ENCODE results near the gene TREML2. TPM values are rescaled to one million over a fixed set of nuclear protein-coding genes. Genes with fewer than 3 reads are reported as not detected.

TREML2 gene
- total and polyA plus RNA-seq, 3 experiments from 2014 or later = 0.95 to 1.4 (median 1.2) TPM

DNA sequence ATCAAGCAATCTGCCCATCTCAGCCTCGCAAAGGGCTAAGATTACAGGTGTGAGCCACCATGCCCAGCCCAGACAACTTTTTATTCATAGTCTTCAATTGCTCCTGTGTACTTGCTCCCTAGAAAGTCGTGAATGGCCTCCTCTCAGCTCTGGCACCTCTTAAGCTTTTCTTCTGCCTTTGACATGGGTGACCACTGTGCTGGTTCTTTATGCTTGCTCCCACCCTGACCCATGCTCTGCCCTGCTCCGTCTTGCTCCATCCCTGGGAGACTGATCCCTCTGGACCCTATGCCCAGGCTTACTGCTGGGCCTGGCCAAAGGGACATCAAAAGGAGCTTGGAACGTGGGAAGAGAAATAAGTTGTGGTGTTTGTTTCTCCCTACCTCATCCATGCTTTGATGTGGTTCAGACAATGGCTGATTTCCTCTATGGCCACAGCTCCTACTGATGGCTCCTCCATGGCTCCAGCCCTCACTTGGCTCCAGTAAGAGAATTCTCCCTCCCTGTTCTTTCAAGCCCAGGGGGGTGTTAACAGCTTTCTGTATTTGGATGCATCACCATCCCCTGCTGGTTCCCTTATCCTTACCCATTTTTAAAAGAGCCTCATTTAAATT lies 30.3 kb downstream of the TREML2 start:
- no peak for DNase-seq
- no peaks in the 10 kb centered on the region for H3K9me3 Mint-ChIP-seq
- H3K4me3 Mint-ChIP-seq = no peak overlapping the region
- ChIA-PET POLR2A (no interaction called here), CTCF (no interaction called here)
- Histone ChIP-seq H3K9me3 (ENCODE audit: low read length) (no peaks in the 10 kb centered on the region), H3K4me3 (ENCODE audit: low read length) (no peak overlapping the region), H3K27ac (ENCODE audit: low read depth, low read length) (no peak overlapping the region), H3K4me1 (ENCODE audit: insufficient read depth, low read length) (no peaks in the 10 kb centered on the region), H3K36me3 (ENCODE audit: insufficient read depth, low read length) (no peaks in the 10 kb centered on the region), H3K27me3 (ENCODE audit: insufficient read depth, low read length, poor library complexity, severe bottlenecking) (no peaks in the 10 kb centered on the region)
- H3K27ac Mint-ChIP-seq = peak overlapping the region in 1 of 8 donors; percentile 24
- H3K27me3 Mint-ChIP-seq = peaks cover 15 to 20% of the 10 kb centered on the region in 2 donors
- no peaks in the 10 kb centered on the region for H3K36me3 Mint-ChIP-seq
- no peaks in the 10 kb centered on the region for H3K4me1 Mint-ChIP-seq

DNA sequence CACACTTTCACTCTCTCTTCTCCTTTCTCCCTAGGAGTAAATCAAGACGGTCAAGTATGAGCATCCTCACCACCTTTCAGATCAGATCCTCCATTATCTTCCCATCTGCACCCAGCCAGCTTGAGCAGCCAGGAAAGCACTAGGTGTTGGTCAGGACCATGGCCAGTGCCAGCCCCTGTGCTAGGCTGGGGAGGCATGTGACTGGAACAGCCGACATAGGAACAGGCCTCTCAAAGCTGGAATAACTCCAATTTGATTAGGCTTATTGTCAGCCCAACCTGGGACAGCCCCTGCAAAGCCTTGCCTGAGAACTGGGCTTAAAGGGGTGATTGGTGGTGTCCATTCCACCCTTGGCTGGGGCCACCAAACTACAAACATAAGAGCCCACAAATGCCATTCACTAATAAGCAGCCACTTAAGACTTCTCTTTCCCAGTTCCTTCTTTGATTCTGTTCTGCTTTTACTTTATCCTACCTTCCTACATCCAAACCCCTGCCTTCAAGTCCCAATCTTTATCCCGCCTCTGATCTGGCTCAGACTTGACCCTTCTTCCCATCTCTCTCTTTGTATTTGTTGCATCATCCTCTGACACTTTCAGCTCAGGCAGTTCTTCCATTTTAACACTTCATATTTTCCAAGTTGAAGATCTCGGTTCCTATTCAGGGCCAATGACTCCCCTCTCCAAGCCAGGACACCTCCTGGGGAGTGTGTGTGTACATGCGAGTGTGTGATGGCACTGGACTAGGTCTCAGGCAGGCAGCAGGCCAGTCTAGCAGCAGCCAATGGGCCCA lies 33.6 kb downstream of the TREML2 start:
- no peak overlapping the region for H3K4me3 Mint-ChIP-seq
- H3K36me3 ChIP-seq (ENCODE audit: insufficient read depth, low read length) = no peaks in the 10 kb centered on the region
- H3K9me3 ChIP-seq (ENCODE audit: low read length) = no peaks in the 10 kb centered on the region
- no peak overlapping the region for H3K27ac Mint-ChIP-seq
- no peaks in the 10 kb centered on the region for H3K4me1 ChIP-seq (ENCODE audit: insufficient read depth, low read length)
- no peaks in the 10 kb centered on the region for H3K27me3 ChIP-seq (ENCODE audit: insufficient read depth, low read length, poor library complexity, severe bottlenecking)
- no peaks in the 10 kb centered on the region for H3K9me3 Mint-ChIP-seq
- peaks cover 10 to 14% of the 10 kb centered on the region in 2 donors for H3K27me3 Mint-ChIP-seq
- no peak overlapping the region for H3K4me3 ChIP-seq (ENCODE audit: low read length)
- ChIA-PET CTCF (interaction anchor here (1.0 kb wide), 1 partner anchor 15 kb away, joined by 3 read pairs; no protein-coding TSS in a partner anchor), POLR2A (no interaction called here)
- no peak overlapping the region for H3K27ac ChIP-seq (ENCODE audit: low read depth, low read length)
- no peaks in the 10 kb centered on the region for H3K36me3 Mint-ChIP-seq
- no peaks in the 10 kb centered on the region for H3K4me1 Mint-ChIP-seq
- no peak for DNase-seq

DNA sequence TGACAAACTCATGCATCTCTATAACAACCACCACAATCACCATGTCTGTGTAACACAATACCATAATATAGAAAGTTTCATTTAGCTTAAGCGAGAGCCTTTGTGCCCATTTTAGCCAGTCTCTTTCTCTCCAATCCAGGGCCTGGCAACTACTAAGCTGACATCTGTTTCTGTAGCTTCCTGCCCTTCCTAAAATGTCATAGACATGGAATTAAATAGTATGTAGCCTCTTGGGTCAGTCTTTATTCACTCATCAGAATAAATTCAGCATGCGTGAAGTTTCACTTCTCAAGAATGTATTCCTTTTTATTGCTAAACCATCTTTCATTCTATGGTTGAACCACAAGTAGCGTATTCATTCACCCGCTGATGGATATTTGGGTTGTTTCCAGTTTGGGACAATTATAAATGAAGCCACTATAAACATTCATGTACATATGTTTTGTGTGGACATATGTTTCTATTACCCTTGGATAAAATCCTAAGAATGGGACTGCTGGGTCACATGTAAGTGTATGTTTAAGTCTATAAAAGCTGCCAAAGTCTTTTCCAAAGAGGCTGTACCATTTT lies 36.3 kb downstream of the TREML2 start:
- no peak overlapping the region for H3K4me3 ChIP-seq (ENCODE audit: low read length)
- no peaks in the 10 kb centered on the region for H3K36me3 Mint-ChIP-seq
- H3K4me1 Mint-ChIP-seq = no peaks in the 10 kb centered on the region
- POLR2A ChIA-PET = no interaction called here
- no peaks in the 10 kb centered on the region for H3K9me3 Mint-ChIP-seq
- DNase-seq = no peak
- H3K27ac Mint-ChIP-seq = no peak overlapping the region
- no peak overlapping the region for H3K4me3 Mint-ChIP-seq
- H3K27me3 Mint-ChIP-seq = peaks cover 6 to 16% of the 10 kb centered on the region in 2 donors
- no peaks in the 10 kb centered on the region for H3K36me3 ChIP-seq (ENCODE audit: insufficient read depth, low read length)
- no peaks in the 10 kb centered on the region for H3K27me3 ChIP-seq (ENCODE audit: insufficient read depth, low read length, poor library complexity, severe bottlenecking)
- H3K4me1 ChIP-seq (ENCODE audit: insufficient read depth, low read length) = no peaks in the 10 kb centered on the region
- no peaks in the 10 kb centered on the region for H3K9me3 ChIP-seq (ENCODE audit: low read length)
- CTCF ChIA-PET = no interaction called here
- no peak overlapping the region for H3K27ac ChIP-seq (ENCODE audit: low read depth, low read length)

- no peaks in the 10 kb centered on the region for H3K27me3 ChIP-seq (ENCODE audit: insufficient read depth, low read length, poor library complexity, severe bottlenecking)
- Mint-ChIP-seq H3K27ac (no peak overlapping the region), H3K36me3 (no peaks in the 10 kb centered on the region), H3K27me3 (peaks cover 10 to 19% of the 10 kb centered on the region in 2 donors), H3K9me3 (no peaks in the 10 kb centered on the region), H3K4me1 (no peaks in the 10 kb centered on the region), H3K4me3 (no peak overlapping the region)
- H3K4me1 ChIP-seq (ENCODE audit: insufficient read depth, low read length) = no peaks in the 10 kb centered on the region
- H3K4me3 ChIP-seq (ENCODE audit: low read length) = no peak overlapping the region
- H3K27ac ChIP-seq (ENCODE audit: low read depth, low read length) = no peak overlapping the region
- ChIA-PET CTCF (no interaction called here), POLR2A (no interaction called here)
- DNase-seq = no peak
- no peaks in the 10 kb centered on the region for H3K36me3 ChIP-seq (ENCODE audit: insufficient read depth, low read length)
- H3K9me3 ChIP-seq (ENCODE audit: low read length) = no peaks in the 10 kb centered on the region
These were observed 37.6 kb downstream of the TREML2 start for GRCh38 chr6:41163419-41163717.

- Mint-ChIP-seq H3K9me3 (no peaks in the 10 kb centered on the region), H3K4me1 (no peaks in the 10 kb centered on the region), H3K36me3 (peaks cover 0 to 2% (median 0%) of the 10 kb centered on the region in 3 donors), H3K27ac (no peak within 1 kb of the TSS), H3K4me3 (peak within 1 kb of the TSS in 1 of 7 donors; percentile 4), H3K27me3 (peaks cover 13 to 23% of the 10 kb centered on the region in 2 donors)
- CTCF ChIA-PET = no interaction called here
- Histone ChIP-seq H3K4me3 (ENCODE audit: low read length) (no peak within 1 kb of the TSS), H3K9me3 (ENCODE audit: low read length) (no peaks in the 10 kb centered on the region), H3K27ac (ENCODE audit: low read depth, low read length) (no peak within 1 kb of the TSS), H3K36me3 (ENCODE audit: insufficient read depth, low read length) (no peaks in the 10 kb centered on the region), H3K4me1 (ENCODE audit: insufficient read depth, low read length) (no peaks in the 10 kb centered on the region), H3K27me3 (ENCODE audit: insufficient read depth, low read length, poor library complexity, severe bottlenecking) (no peaks in the 10 kb centered on the region)
- POLR2A ChIA-PET = no interaction called here
- no peak for DNase-seq
These were observed 38.1 kb downstream of the TREML2 start, which contains the start of gene TREM2 for GRCh38 chr6:41162687-41163418. TREM2 (minus strand) TSS chr6:41163116; CDS start chr6:41163082, 34 bp downstream.

DNA sequence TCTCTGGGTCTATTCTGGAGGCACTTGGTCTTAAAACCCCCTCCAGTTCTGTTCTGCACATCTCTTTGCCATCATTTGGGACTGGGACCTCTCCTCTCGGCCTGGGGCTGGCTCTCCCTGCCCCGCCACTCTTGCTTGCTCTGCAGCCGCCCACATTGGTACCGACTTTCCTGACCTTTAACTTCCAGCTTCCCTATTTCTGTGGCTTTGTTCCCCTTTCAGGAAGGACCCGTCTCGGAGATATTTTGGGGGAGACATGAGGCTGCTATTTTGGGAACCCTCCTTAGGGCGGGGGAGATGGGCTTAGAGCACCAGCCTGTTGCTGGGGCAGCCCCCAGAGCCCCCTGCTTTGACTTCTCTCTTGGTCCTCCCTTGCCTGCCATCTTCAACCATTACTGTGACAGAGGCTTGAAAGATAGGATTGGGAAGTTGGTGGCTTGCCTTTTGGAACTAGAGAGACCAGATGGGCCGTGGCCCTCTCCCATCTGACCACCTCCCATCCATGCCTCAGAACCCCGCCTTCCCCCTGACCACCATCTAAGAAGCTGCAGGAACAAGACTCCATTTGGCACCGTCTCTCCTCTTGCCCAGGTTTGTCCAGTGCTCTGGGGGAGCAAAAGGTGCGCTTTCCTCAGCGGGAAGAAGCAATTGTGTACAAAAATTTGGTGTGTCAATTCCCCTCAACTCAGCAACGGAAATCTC lies 38.9 kb downstream of the TREML2 start:
- no peak for DNase-seq
- POLR2A ChIA-PET = no interaction called here
- Mint-ChIP-seq H3K4me3 (no peak overlapping the region), H3K9me3 (no peaks in the 10 kb centered on the region), H3K36me3 (peaks cover 0 to 2% (median 0%) of the 10 kb centered on the region in 3 donors), H3K27me3 (peaks cover 12 to 22% of the 10 kb centered on the region in 2 donors), H3K27ac (no peak overlapping the region), H3K4me1 (no peaks in the 10 kb centered on the region)
- CTCF ChIA-PET = no interaction called here
- Histone ChIP-seq H3K36me3 (ENCODE audit: insufficient read depth, low read length) (no peaks in the 10 kb centered on the region), H3K4me3 (ENCODE audit: low read length) (no peak overlapping the region), H3K4me1 (ENCODE audit: insufficient read depth, low read length) (no peaks in the 10 kb centered on the region), H3K27ac (ENCODE audit: low read depth, low read length) (no peak overlapping the region), H3K9me3 (ENCODE audit: low read length) (no peaks in the 10 kb centered on the region), H3K27me3 (ENCODE audit: insufficient read depth, low read length, poor library complexity, severe bottlenecking) (no peaks in the 10 kb centered on the region)

- H3K4me3 ChIP-seq (ENCODE audit: low read length) = no peak overlapping the region
- Mint-ChIP-seq H3K27me3 (peaks cover 12 to 19% of the 10 kb centered on the region in 2 donors), H3K4me1 (no peaks in the 10 kb centered on the region), H3K27ac (no peak overlapping the region), H3K4me3 (no peak overlapping the region), H3K9me3 (no peaks in the 10 kb centered on the region), H3K36me3 (peaks cover 0 to 2% (median 0%) of the 10 kb centered on the region in 3 donors)
- ChIA-PET CTCF (no interaction called here), POLR2A (no interaction called here)
- H3K27ac ChIP-seq (ENCODE audit: low read depth, low read length) = no peak overlapping the region
- H3K27me3 ChIP-seq (ENCODE audit: insufficient read depth, low read length, poor library complexity, severe bottlenecking) = no peaks in the 10 kb centered on the region
- no peaks in the 10 kb centered on the region for H3K36me3 ChIP-seq (ENCODE audit: insufficient read depth, low read length)
- no peaks in the 10 kb centered on the region for H3K4me1 ChIP-seq (ENCODE audit: insufficient read depth, low read length)
- DNase-seq = no peak
- H3K9me3 ChIP-seq (ENCODE audit: low read length) = no peaks in the 10 kb centered on the region
These were observed 39.6 kb downstream of the TREML2 start for GRCh38 chr6:41161380-41161779.
